Measurements from ENCODE around the gene CNTNAP2. TPM values are rescaled to one million over a fixed set of nuclear protein-coding genes. Genes with fewer than 3 reads are reported as not detected.
A peak's percentile ranks its signal among the peaks of the same experiment; 100 is the strongest.

The CNTNAP2 gene
- total and polyA plus RNA-seq, 9 of the 15 experiments (the other 6 are each of a cell fraction or from before 2014, with no cell fraction given), result 0.04 to 0.62 (median 0.09) TPM; not detected in 4

DNA sequence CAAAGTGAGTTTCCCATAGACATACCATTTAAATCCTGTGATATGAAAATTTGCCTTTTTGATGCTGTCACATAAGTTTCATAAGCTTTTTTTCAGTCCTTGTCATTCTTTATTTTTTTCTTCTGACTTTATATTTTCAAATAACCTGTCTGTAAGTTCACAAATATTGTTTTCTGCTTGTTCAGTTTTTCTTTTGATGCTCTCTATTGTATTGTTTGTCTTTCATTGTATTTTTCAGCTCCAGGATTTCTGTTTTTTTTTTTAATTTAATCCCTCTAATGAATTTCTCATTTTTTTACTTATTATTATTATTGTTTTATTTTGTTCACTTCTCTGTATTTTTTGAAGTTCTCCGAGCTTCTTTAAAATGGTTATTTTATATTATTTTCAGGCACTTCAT, 623.4 kb downstream of the CNTNAP2 start:
- H3K9ac ChIP-seq (ENCODE audit: insufficient read depth in 1 of 2, low read depth in 2 of 2, low read length in 2 of 2), result no peak overlapping the region
- H3K4me3 ChIP-seq, result no peak overlapping the region
- ChIA-PET CTCF (ENCODE audit: low intra/inter-chr PET ratio) (no interaction called here), POLR2A (no interaction called here)
- H3K4me1 ChIP-seq (replicated peaks in 1 of 2; ENCODE audit: control insufficient read depth in 2 of 2, insufficient read depth in 2 of 2, low read length in 2 of 2), result no peaks in the 10 kb centered on the region
- no peaks in the 10 kb centered on the region for H4K20me1 ChIP-seq (replicated peaks; ENCODE audit: control insufficient read depth, insufficient read depth, low read length)
- ATAC-seq, result no peak
- DNase-seq (ENCODE audit: extremely low read depth in 1 of 4, low spot score in 3 of 4), result no peak
- H2AFZ ChIP-seq (ENCODE audit: low read depth, low read length), result no peak overlapping the region
- no peak for TF ChIP-seq ZNF175 (CRISPR knock-in tag; IDR thresholded peaks at IDR 0.05; ENCODE audit: low read depth)
- TF ChIP-seq ZNF79 (CRISPR knock-in tag; IDR thresholded peaks at IDR 0.05; ENCODE audit: low read depth), result no peak
- no peak for TF ChIP-seq PHB (CRISPR knock-in tag; IDR thresholded peaks at IDR 0.05)
- TF ChIP-seq, protein P1, sequence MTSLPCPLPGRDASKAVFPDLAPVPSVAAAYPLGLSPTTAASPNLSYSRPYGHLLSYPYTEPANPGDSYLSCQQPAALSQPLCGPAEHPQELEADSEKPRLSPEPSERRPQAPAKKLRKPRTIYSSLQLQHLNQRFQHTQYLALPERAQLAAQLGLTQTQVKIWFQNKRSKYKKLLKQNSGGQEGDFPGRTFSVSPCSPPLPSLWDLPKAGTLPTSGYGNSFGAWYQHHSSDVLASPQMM (CRISPR knock-in tag; IDR thresholded peaks at IDR 0.05), result no peak
- no peak for TF ChIP-seq CBFA2T2 (conservative IDR thresholded peaks at IDR 0.05)
- TF ChIP-seq, protein P2, sequence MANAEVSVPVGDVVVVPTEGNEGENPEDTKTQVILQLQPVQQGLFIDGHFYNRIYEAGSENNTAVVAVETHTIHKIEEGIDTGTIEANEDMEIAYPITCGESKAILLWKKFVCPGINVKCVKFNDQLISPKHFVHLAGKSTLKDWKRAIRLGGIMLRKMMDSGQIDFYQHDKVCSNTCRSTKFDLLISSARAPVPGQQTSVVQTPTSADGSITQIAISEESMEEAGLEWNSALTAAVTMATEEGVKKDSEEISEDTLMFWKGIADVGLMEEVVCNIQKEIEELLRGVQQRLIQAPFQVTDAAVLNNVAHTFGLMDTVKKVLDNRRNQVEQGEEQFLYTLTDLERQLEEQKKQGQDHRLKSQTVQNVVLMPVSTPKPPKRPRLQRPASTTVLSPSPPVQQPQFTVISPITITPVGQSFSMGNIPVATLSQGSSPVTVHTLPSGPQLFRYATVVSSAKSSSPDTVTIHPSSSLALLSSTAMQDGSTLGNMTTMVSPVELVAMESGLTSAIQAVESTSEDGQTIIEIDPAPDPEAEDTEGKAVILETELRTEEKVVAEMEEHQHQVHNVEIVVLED (CRISPR knock-in tag; IDR thresholded peaks at IDR 0.05), result no peak
- TF ChIP-seq L3MBTL2 (IDR thresholded peaks at IDR 0.05), result no peak
- no peak for TF ChIP-seq LARP7 (IDR thresholded peaks at IDR 0.05)
- 0 out of 2 replicates have a peak, but pooled peaks have one; percentile 63 for TF ChIP-seq HLTF (IDR thresholded peaks at IDR 0.05)
- peak; percentile 85; the same call in 1 of the 2 replicates for TF ChIP-seq TRIM28 (IDR thresholded peaks at IDR 0.05)
- TF ChIP-seq ZNF23 (CRISPR knock-in tag; IDR thresholded peaks at IDR 0.05), result no peak
- no peak for TF ChIP-seq ZNF583 (CRISPR knock-in tag; IDR thresholded peaks at IDR 0.05)
- TF ChIP-seq, protein P3, sequence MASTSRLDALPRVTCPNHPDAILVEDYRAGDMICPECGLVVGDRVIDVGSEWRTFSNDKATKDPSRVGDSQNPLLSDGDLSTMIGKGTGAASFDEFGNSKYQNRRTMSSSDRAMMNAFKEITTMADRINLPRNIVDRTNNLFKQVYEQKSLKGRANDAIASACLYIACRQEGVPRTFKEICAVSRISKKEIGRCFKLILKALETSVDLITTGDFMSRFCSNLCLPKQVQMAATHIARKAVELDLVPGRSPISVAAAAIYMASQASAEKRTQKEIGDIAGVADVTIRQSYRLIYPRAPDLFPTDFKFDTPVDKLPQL (IDR thresholded peaks at IDR 0.05; ENCODE audit: extremely low read depth, insufficient read length), result no peak
- no peak for TF ChIP-seq HDAC2 (IDR thresholded peaks at IDR 0.05)
- no peak overlapping the region for H3K27ac ChIP-seq (ENCODE audit: extremely low read depth, low read depth, low read length)
- H3K4me2 ChIP-seq (ENCODE audit: insufficient read depth, low read length), result no peak overlapping the region
- WGBS (ENCODE audit: insufficient coverage, low coverage, missing lambda C conversion rate), result 0% methylated on average over 1 of the region's 1 CpG
- peaks cover 4% of the 10 kb centered on the region; the same call in 1 of the 2 replicates for H3K9me3 ChIP-seq (replicated peaks; ENCODE audit: control insufficient read depth, insufficient read depth, low read depth, low read length)
- in situ Hi-C loops (cut with MboI), result no loop called here
- H3K79me2 ChIP-seq (ENCODE audit: control insufficient read depth, insufficient read depth, low read length), result no peaks in the 10 kb centered on the region
- BruUV-seq (replicated peaks), result no TSS peak
- intact Hi-C loops (cut with micrococcal nuclease), result no loop called here
- no peaks in the 10 kb centered on the region for H3K27me3 ChIP-seq (ENCODE audit: control insufficient read depth in 2 of 2, insufficient read depth in 2 of 2, low read length in 2 of 2)
- FAIRE-seq, result no peak
- H3K36me3 ChIP-seq (ENCODE audit: control insufficient read depth, insufficient read depth, low read length), result no peaks in the 10 kb centered on the region
- no peaks in the 10 kb centered on the region for H3K9me1 ChIP-seq (ENCODE audit: control insufficient read depth, insufficient read depth, low read length)
